HG02852 (cell line): Measurements from ENCODE around the gene LRRC1.

Source experiments
- ATAC-seq: cut with Tn5 transposase; IDR thresholded peaks from one replicate; pipeline ENCODE4 v1.9.1; 2021; ENCODE audit warnings: mild to moderate bottlenecking, moderate library complexity; ENCODE audit not compliant: unreplicated experiment

LRRC1 gene

GRCh38 chr6:53813801-53814200, 19.0 kb downstream of the LRRC1 start:
- ATAC-seq: no peak

GRCh38 chr6:53814353-53814752, 19.5 kb downstream of the LRRC1 start:
- no peak for ATAC-seq

- ATAC-seq: no peak
Measured at GRCh38 chr6:53815381-53816119, 20.7 kb downstream of the LRRC1 start.

- no peak for ATAC-seq
Measured at GRCh38 chr6:53818858-53819609, 24.2 kb downstream of the LRRC1 start.

GRCh38 chr6:53822401-53823125, 27.8 kb downstream of the LRRC1 start:
- no peak for ATAC-seq

GRCh38 chr6:53824714-53825113, 29.9 kb downstream of the LRRC1 start:
- ATAC-seq: no peak

- no peak for ATAC-seq
Measured at GRCh38 chr6:53825532-53826321, 30.9 kb downstream of the LRRC1 start.

- no peak for ATAC-seq
Measured at GRCh38 chr6:53827531-53827930, 32.7 kb downstream of the LRRC1 start.

GRCh38 chr6:53828215-53828614, 33.4 kb downstream of the LRRC1 start:
- ATAC-seq: no peak

- ATAC-seq: no peak
Measured at GRCh38 chr6:53828966-53829697, 34.3 kb downstream of the LRRC1 start.

- no peak for ATAC-seq
Measured at GRCh38 chr6:53829698-53830221, 35.0 kb downstream of the LRRC1 start.

GRCh38 chr6:53830366-53830765, 35.6 kb downstream of the LRRC1 start:
- no peak for ATAC-seq

- no peak for ATAC-seq
Measured at GRCh38 chr6:53831081-53831869, 36.5 kb downstream of the LRRC1 start.

- no peak for ATAC-seq
Measured at GRCh38 chr6:53831936-53832660, 37.3 kb downstream of the LRRC1 start.

- no peak for ATAC-seq
Measured at GRCh38 chr6:53833155-53833554, 38.4 kb downstream of the LRRC1 start.

GRCh38 chr6:53834132-53834531, 39.3 kb downstream of the LRRC1 start:
- no peak for ATAC-seq

- no peak for ATAC-seq
Measured at GRCh38 chr6:53837865-53838769, 43.3 kb downstream of the LRRC1 start.

GRCh38 chr6:53840027-53840426, 45.2 kb downstream of the LRRC1 start:
- ATAC-seq: no peak
